ENCODE measurements around the gene AP1S1. TPM values are rescaled to one million over a fixed set of nuclear protein-coding genes. Genes with fewer than 3 reads are reported as not detected.

AP1S1 gene
- total and polyA plus RNA-seq, 2 donors (not counting 3 experiments of a cell fraction or from before 2014, with no cell fraction given), result 93.3 to 106 TPM

GRCh38 chr7:101180130-101180755, 26.0 kb downstream of the AP1S1 start, which contains the start of gene NAT16:
Gene NAT16, minus strand, starts transcription at chr7:101180293. Its CDS starts 5,486 bp downstream, at chr7:101174807.
- no peaks in the 10 kb centered on the region for H3K9me3 ChIP-seq (replicated peaks; ENCODE audit: control insufficient read depth, insufficient read depth, low read length)
- no peaks in the 10 kb centered on the region for H3K9me1 ChIP-seq (replicated peaks; ENCODE audit: control insufficient read depth, extremely low read depth, insufficient read depth, low read length)
- no peaks in the 10 kb centered on the region for H3K79me2 ChIP-seq (ENCODE audit: control insufficient read depth, insufficient read depth, low read length)
- TF ChIP-seq FOS (IDR thresholded peaks at IDR 0.05; ENCODE audit: borderline replicate concordance, insufficient read depth, low read length) (no peak), EZH2 (IDR thresholded peaks at IDR 0.05; ENCODE audit: borderline replicate concordance, low read depth, low read length, severe bottlenecking) (peak; percentile 93)
- DNase-seq (ENCODE audit: low read depth, low spot score), result no peak
- H3K27me3 ChIP-seq (ENCODE audit: control insufficient read depth in 2 of 2, insufficient read depth in 2 of 2, low read length in 2 of 2), result peaks cover 37 to 48% of the 10 kb centered on the region in 2 experiments
- H3K4me1 ChIP-seq (ENCODE audit: control insufficient read depth, extremely low read depth, insufficient read depth, low read length), result no peaks in the 10 kb centered on the region
- FAIRE-seq, result no peak
- no peaks in the 10 kb centered on the region for H3K36me3 ChIP-seq (ENCODE audit: control insufficient read depth in 2 of 2, extremely low read depth in 1 of 2, insufficient read depth in 2 of 2, low read length in 2 of 2)
- ChIA-PET POLR2A (no interaction called here), CTCF (interaction anchor here (1.0 kb wide), 2 partner anchors 12 to 36 kb away, joined by 4 to 5 read pairs; no protein-coding TSS in a partner anchor)
- intact Hi-C loops (cut with micrococcal nuclease) (no loop called here), dilution Hi-C loops (cut with MboI; ENCODE audit: extremely low pct_ligation_motif_present, low sequenced_read_pairs) (no loop called here)
- BruUV-seq (replicated peaks), result no TSS peak
- no peak within 1 kb of the TSS for H3K9ac ChIP-seq (replicated peaks; ENCODE audit: extremely low read depth, insufficient read depth, low read length)
- H2AFZ ChIP-seq (ENCODE audit: low read depth, low read length), result no peak within 1 kb of the TSS
- H3K4me3 ChIP-seq (replicated peaks in 1 of 3; ENCODE audit: insufficient read depth in 1 of 3, low read depth in 1 of 3, low read length in 3 of 3), result no peak within 1 kb of the TSS
- no peak within 1 kb of the TSS for H3K27ac ChIP-seq (ENCODE audit: insufficient read depth, low read depth, low read length)
- H4K20me1 ChIP-seq (replicated peaks; ENCODE audit: control insufficient read depth, extremely low read depth, insufficient read depth, low read length), result no peaks in the 10 kb centered on the region
- no peak within 1 kb of the TSS for H3K4me2 ChIP-seq (ENCODE audit: insufficient read depth, low read length)

DNA sequence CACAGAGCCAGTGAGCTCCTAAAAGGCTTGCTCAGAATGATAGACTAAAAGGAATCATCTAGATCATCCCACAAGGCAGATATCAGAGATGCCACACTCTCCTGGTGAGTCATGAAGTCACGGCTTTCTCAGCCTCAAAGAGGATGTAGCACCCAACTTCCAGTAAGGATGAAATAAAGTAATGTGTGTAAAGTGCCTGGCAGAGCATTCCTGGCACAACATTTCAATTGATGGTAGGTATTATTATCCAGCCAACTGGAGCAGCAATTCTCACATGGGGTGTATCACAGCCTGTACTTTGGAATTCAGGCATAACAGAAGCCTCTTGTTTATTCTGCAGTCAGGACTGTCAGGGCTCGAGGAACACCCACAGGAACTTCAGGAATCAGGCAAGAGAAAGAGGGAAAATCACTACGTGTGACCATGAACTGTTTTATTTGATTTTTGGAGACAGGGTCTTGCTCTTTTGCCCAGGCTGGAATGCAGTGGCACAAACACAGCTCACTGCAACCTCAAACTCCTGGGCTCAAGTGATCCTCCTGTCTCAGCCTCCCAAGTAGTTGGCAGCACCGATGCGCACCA, 31.1 kb downstream of the AP1S1 start:
- intact Hi-C loops (cut with micrococcal nuclease) (no loop called here), dilution Hi-C loops (cut with MboI; ENCODE audit: extremely low pct_ligation_motif_present, low sequenced_read_pairs) (no loop called here)
- no peaks in the 10 kb centered on the region for H3K79me2 ChIP-seq (ENCODE audit: control insufficient read depth, insufficient read depth, low read length)
- ChIA-PET CTCF (interaction anchor here (1.0 to 1.8 kb wide), 2 partner anchors 41 to 97 kb away, joined by 4 to 12 read pairs; no protein-coding TSS in a partner anchor), POLR2A (no interaction called here)
- no TSS peak for BruUV-seq (replicated peaks)
- H3K4me3 ChIP-seq (replicated peaks in 1 of 3; ENCODE audit: insufficient read depth in 1 of 3, low read depth in 1 of 3, low read length in 3 of 3), result no peak overlapping the region
- H2AFZ ChIP-seq (ENCODE audit: low read depth, low read length), result no peak overlapping the region
- no peak overlapping the region for H3K27ac ChIP-seq (ENCODE audit: insufficient read depth, low read depth, low read length)
- H3K9ac ChIP-seq (replicated peaks; ENCODE audit: extremely low read depth, insufficient read depth, low read length), result no peak overlapping the region
- H3K4me2 ChIP-seq (ENCODE audit: insufficient read depth, low read length), result no peak overlapping the region
- no peaks in the 10 kb centered on the region for H3K4me1 ChIP-seq (ENCODE audit: control insufficient read depth, extremely low read depth, insufficient read depth, low read length)
- no peaks in the 10 kb centered on the region for H3K36me3 ChIP-seq (ENCODE audit: control insufficient read depth in 2 of 2, extremely low read depth in 1 of 2, insufficient read depth in 2 of 2, low read length in 2 of 2)
- DNase-seq (ENCODE audit: low read depth, low spot score) (no peak), FAIRE-seq (no peak)
- H3K9me1 ChIP-seq (replicated peaks; ENCODE audit: control insufficient read depth, extremely low read depth, insufficient read depth, low read length), result no peaks in the 10 kb centered on the region
- no peaks in the 10 kb centered on the region for H3K9me3 ChIP-seq (replicated peaks; ENCODE audit: control insufficient read depth, insufficient read depth, low read length)
- no peaks in the 10 kb centered on the region for H4K20me1 ChIP-seq (replicated peaks; ENCODE audit: control insufficient read depth, extremely low read depth, insufficient read depth, low read length)
- peaks cover 6 to 10% of the 10 kb centered on the region in 2 experiments for H3K27me3 ChIP-seq (ENCODE audit: control insufficient read depth in 2 of 2, insufficient read depth in 2 of 2, low read length in 2 of 2)
- TF ChIP-seq JUN (IDR thresholded peaks at IDR 0.05; ENCODE audit: borderline replicate concordance, insufficient read depth, insufficient read length, low read depth) (no peak), MYC (IDR thresholded peaks at IDR 0.05; ENCODE audit: low read depth, low read length) (no peak), POLR2AphosphoS5 (IDR thresholded peaks at IDR 0.05; ENCODE audit: insufficient read depth, low read depth, low read length) (no peak), EZH2 (IDR thresholded peaks at IDR 0.05; ENCODE audit: borderline replicate concordance, low read depth, low read length, severe bottlenecking) (no peak), POLR2A (IDR thresholded peaks at IDR 0.05; ENCODE audit: low read depth, low read length) (no peak), GATA2 (IDR thresholded peaks at IDR 0.05; ENCODE audit: insufficient read depth, insufficient read length, low read depth, low read length) (no peak), FOS (IDR thresholded peaks at IDR 0.05; ENCODE audit: borderline replicate concordance, insufficient read depth, low read length) (no peak)
- TF ChIP-seq, protein P1, sequence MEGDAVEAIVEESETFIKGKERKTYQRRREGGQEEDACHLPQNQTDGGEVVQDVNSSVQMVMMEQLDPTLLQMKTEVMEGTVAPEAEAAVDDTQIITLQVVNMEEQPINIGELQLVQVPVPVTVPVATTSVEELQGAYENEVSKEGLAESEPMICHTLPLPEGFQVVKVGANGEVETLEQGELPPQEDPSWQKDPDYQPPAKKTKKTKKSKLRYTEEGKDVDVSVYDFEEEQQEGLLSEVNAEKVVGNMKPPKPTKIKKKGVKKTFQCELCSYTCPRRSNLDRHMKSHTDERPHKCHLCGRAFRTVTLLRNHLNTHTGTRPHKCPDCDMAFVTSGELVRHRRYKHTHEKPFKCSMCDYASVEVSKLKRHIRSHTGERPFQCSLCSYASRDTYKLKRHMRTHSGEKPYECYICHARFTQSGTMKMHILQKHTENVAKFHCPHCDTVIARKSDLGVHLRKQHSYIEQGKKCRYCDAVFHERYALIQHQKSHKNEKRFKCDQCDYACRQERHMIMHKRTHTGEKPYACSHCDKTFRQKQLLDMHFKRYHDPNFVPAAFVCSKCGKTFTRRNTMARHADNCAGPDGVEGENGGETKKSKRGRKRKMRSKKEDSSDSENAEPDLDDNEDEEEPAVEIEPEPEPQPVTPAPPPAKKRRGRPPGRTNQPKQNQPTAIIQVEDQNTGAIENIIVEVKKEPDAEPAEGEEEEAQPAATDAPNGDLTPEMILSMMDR (IDR thresholded peaks at IDR 0.05; ENCODE audit: extremely low read depth in 1 of 2, insufficient read depth in 1 of 2, low read depth in 1 of 2, low read length in 2 of 2), result no peak

Measured in endothelial cell of umbilical vein (primary cell).